Dendritic cell treated with granulocyte-macrophage colony-stimulating factor and Interleukin-4, amounts not matched to agents 40 ng/mL and 50 ng/mL, for 4 days (primary cell): ENCODE measurements around the gene TBXAS1.

Experiments
- H3K27ac Mint-ChIP-seq: one replicate; pipeline ENCODE4 v1.8.0; 2022; ENCODE audit warnings: mild to moderate bottlenecking, mixed read lengths
- H3K27me3 Mint-ChIP-seq: one replicate; pipeline ENCODE4 v1.8.0; 2022; ENCODE audit warnings: mild to moderate bottlenecking, mixed read lengths
- H3K36me3 Mint-ChIP-seq: one replicate; pipeline ENCODE4 v1.8.0; 2022; ENCODE audit warnings: low read depth, mixed read lengths
- H3K4me1 Mint-ChIP-seq: one replicate; pipeline ENCODE4 v1.8.0; 2022; ENCODE audit warnings: low read depth, mixed read lengths
- H3K4me3 Mint-ChIP-seq: one replicate; pipeline ENCODE4 v1.8.0; 2022; ENCODE audit warnings: mild to moderate bottlenecking, moderate library complexity, mixed read lengths
- H3K9me3 Mint-ChIP-seq: one replicate; pipeline ENCODE4 v1.8.0; 2022; ENCODE audit warnings: mixed read lengths
- intact Hi-C: fragments of 100-400 bp; cut with micrococcal nuclease; formaldehyde crosslinking; loops from one replicate; pipeline ENCODE4 v1.15.0; 2022

TBXAS1 gene

DNA sequence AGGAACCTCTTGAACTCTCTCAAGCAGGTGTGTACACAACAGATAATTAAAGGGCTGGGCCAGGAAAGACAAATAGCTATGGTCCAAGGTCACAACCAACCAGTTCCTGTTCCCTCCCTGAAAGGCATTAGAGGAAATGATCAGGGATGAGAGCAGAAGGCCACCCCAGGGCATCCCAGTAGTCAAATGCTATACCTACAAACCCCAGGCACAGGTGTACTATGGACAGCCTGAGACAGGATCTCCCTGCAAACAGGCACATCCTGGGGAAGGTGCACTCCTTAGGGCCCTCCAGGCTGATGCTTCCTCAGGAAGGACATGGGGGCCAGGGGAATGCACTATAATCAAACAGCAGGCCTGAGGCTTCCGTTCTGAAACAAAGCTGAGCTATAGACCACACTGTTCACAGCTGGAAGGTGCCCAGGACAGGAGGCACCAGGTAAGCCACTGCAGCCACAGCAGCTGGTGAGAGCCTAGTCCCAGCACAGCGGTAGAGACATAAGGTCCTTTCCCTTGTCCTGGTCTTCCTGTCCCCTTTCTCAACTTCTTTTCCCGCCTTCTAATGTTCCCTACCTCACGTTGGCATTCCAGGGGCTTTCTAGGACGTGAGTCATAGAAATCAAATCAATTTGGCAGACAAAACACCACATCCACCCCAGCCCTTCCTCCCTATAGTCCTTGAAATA lies 220.4 kb downstream of the TBXAS1 start:
- H3K36me3 Mint-ChIP-seq = peaks cover 92% of the 10 kb centered on the region
- no peak overlapping the region for H3K4me3 Mint-ChIP-seq
- intact Hi-C loops = no loop called here
- H3K27me3 Mint-ChIP-seq = no peaks in the 10 kb centered on the region
- no peaks in the 10 kb centered on the region for H3K9me3 Mint-ChIP-seq
- H3K4me1 Mint-ChIP-seq = peaks cover 35% of the 10 kb centered on the region
- H3K27ac Mint-ChIP-seq = no peak overlapping the region

- no peaks in the 10 kb centered on the region for H3K9me3 Mint-ChIP-seq
- H3K27me3 Mint-ChIP-seq = no peaks in the 10 kb centered on the region
- H3K36me3 Mint-ChIP-seq = peaks cover 92% of the 10 kb centered on the region
- no peak overlapping the region for H3K27ac Mint-ChIP-seq
- intact Hi-C loops = no loop called here
- peaks cover 41% of the 10 kb centered on the region for H3K4me1 Mint-ChIP-seq
- H3K4me3 Mint-ChIP-seq = no peak overlapping the region
Observed at GRCh38 chr7:140050100-140050499, 221.0 kb downstream of the TBXAS1 start.

- Mint-ChIP-seq H3K4me1 (peaks cover 55% of the 10 kb centered on the region), H3K27me3 (no peaks in the 10 kb centered on the region), H3K4me3 (no peak overlapping the region), H3K36me3 (peaks cover 92% of the 10 kb centered on the region), H3K27ac (no peak overlapping the region), H3K9me3 (no peaks in the 10 kb centered on the region)
- intact Hi-C loops = no loop called here
Observed at GRCh38 chr7:140051820-140052219, 222.8 kb downstream of the TBXAS1 start.

DNA sequence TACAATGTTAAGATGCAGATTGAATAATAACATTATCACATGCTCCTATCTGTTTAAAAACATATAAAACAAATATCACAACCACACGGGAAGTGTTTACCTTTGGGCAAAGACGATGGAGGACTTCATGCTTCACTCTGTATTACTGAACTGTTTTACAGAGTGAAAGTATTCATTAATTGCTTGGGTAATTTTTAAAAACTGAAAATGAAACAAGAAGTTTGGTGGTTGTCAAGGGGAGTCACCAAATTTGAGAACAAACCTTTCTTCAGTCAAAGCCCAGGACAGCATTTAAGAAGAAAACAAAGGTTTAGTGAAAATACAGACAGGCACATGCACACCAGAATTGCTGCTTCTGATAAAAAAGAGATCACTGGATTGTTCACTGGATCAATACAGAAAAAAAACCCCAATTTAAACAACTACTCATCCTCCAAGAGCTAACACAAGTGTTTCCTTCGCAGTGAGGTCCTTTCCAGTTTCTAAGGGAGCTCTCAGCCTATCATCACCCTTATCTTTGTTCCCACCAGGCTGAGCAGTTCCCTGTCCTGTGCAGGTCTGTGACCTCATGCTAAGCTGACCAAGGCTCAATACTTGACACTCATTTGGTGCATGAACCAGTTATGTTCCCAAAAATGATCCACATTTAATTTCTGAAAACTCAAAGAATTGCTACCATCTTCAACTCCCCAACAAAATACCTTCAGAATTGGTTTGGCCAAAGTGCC lies 224.9 kb downstream of the TBXAS1 start:
- intact Hi-C loops = no loop called here
- Mint-ChIP-seq H3K9me3 (no peaks in the 10 kb centered on the region), H3K4me3 (no peak overlapping the region), H3K27me3 (no peaks in the 10 kb centered on the region), H3K27ac (peak overlapping the region; percentile 38), H3K4me1 (peaks cover 75% of the 10 kb centered on the region), H3K36me3 (peaks cover 92% of the 10 kb centered on the region)

- Mint-ChIP-seq H3K4me3 (no peak overlapping the region), H3K27ac (peak overlapping the region; percentile 38), H3K27me3 (no peaks in the 10 kb centered on the region), H3K9me3 (no peaks in the 10 kb centered on the region), H3K36me3 (peaks cover 93% of the 10 kb centered on the region), H3K4me1 (peaks cover 75% of the 10 kb centered on the region)
- intact Hi-C loops = no loop called here
Observed at GRCh38 chr7:140054751-140055150, 225.7 kb downstream of the TBXAS1 start.

GRCh38 chr7:140055833-140056232 lies 226.8 kb downstream of the TBXAS1 start:
- Mint-ChIP-seq H3K36me3 (peaks cover 91% of the 10 kb centered on the region), H3K4me3 (no peak overlapping the region), H3K27me3 (no peaks in the 10 kb centered on the region), H3K27ac (peak overlapping the region; percentile 3), H3K9me3 (no peaks in the 10 kb centered on the region), H3K4me1 (peaks cover 84% of the 10 kb centered on the region)
- intact Hi-C loops = no loop called here

DNA sequence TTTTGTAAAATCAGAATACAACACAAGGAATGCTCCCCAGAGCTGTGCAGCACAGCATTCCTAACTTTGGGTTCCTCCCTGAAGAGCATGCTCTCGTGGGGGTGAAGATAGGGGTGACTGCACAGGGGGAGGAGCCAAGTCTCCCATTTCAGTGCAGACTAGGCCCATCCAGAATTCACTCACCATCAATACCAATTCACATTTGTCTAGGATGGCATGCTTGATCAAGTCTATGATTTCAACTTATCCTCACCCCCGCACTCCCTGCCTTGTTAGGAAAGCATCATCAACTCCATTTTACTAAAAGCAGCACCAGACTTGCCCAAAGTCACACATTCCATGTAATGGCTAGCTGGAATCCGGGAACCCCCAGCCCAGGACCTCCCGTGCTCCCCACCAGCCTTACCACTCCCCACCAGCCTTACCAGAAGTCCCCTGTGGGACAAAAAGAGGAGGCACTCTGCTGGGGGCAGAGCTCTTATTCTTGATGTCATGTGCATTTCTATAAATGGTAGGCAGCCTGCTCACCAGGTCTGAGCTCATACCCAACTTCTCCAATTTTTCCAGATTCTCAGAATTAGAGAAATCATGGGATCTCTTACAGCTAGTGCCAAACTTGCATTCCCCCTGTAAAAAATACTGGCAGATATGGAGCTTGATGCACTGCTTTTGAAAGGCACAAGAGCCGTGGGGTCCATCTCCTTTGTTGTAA lies 227.5 kb downstream of the TBXAS1 start:
- peaks cover 93% of the 10 kb centered on the region for H3K36me3 Mint-ChIP-seq

DNA sequence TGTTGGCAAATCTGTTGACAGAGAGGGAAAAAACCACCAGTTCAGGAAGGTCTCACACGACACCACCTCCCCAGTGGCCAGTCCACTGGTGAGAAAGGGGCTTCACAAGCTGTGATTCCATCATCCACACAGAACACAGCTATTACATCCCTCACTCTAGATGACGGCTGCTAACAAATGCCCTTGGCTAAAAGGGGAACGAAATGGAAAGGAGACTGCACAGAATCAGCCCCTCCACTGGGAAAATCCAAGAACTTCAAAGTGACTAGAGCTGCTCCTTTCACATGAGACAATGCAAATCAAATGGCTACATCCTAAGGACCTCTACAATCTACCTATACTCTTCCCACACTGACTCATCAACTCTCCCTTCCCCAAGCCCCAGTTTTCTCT lies 228.1 kb downstream of the TBXAS1 start:
- peak overlapping the region; percentile 85 for H3K27ac Mint-ChIP-seq
- H3K4me1 Mint-ChIP-seq = peaks cover 85% of the 10 kb centered on the region
- peaks cover 95% of the 10 kb centered on the region for H3K36me3 Mint-ChIP-seq
- no peaks in the 10 kb centered on the region for H3K9me3 Mint-ChIP-seq
- H3K4me3 Mint-ChIP-seq = no peak overlapping the region
- intact Hi-C loops = no loop called here
- no peaks in the 10 kb centered on the region for H3K27me3 Mint-ChIP-seq

More for the DNA sequence above, 227.5 kb downstream of the TBXAS1 start:
- Mint-ChIP-seq H3K9me3 (no peaks in the 10 kb centered on the region), H3K4me1 (peaks cover 89% of the 10 kb centered on the region), H3K4me3 (no peak overlapping the region), H3K27ac (peak overlapping the region; percentile 85), H3K27me3 (no peaks in the 10 kb centered on the region)
- intact Hi-C loops = no loop called here

GRCh38 chr7:140058517-140058916 lies 229.5 kb downstream of the TBXAS1 start:
- intact Hi-C loops = no loop called here
- Mint-ChIP-seq H3K9me3 (no peaks in the 10 kb centered on the region), H3K4me3 (no peak overlapping the region), H3K27ac (no peak overlapping the region), H3K27me3 (no peaks in the 10 kb centered on the region), H3K4me1 (peaks cover 77% of the 10 kb centered on the region), H3K36me3 (peaks cover 83% of the 10 kb centered on the region)

DNA sequence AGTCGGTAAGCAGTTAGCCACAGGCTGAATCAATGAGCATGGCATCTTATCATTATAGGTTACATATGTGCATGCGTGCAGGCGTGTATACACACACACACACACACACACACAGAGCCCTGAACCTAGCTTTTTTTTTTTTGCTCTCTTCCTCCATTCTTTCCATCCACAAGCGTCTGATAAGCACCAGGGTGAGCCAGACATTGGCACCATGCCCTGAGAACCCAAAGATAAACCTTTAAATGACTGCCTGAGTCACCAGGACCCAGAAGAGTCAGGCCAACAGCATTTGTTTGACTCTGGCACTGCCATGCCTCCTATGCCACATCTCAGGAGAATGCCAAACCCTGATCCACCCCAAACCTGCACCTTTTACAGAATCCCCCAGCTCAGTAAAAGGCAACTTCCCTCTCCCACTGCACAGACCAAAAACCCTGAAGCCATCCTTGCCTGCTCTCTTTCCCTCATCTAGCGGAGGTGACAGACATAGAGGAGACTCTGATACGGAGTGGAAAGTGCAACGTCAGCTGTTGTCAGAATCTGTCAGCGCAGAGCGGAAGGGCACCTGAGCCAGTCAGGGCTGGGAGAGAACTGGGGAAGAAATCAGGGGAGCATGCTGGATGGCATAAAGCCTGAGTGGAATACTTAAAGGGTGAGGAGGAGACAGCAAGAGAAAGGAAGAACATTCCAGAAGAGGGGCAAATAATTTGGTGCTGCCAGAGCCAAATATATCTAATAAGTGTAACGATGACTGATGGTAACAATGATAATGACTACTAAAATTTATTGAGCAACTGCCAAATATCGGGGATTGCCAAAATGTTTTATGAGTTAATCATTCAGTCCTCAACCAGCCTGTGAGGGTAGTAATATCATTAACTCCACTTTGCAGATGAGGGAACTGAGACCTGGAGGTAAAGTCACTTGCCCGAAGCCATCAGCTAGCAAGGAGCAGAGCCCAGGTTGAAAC lies 230.5 kb downstream of the TBXAS1 start:
- H3K4me1 Mint-ChIP-seq = peaks cover 75% of the 10 kb centered on the region
- no peaks in the 10 kb centered on the region for H3K27me3 Mint-ChIP-seq
- H3K27ac Mint-ChIP-seq = peak overlapping the region; percentile 50
- intact Hi-C loops = no loop called here
- peaks cover 72% of the 10 kb centered on the region for H3K36me3 Mint-ChIP-seq
- peak overlapping the region; percentile 27 for H3K4me3 Mint-ChIP-seq
- H3K9me3 Mint-ChIP-seq = no peaks in the 10 kb centered on the region

GRCh38 chr7:140060243-140060630 lies 231.2 kb downstream of the TBXAS1 start:
- Mint-ChIP-seq H3K36me3 (peaks cover 66% of the 10 kb centered on the region), H3K9me3 (no peaks in the 10 kb centered on the region), H3K4me3 (peak overlapping the region; percentile 35), H3K27ac (peak overlapping the region; percentile 92), H3K4me1 (peaks cover 68% of the 10 kb centered on the region), H3K27me3 (no peaks in the 10 kb centered on the region)
- intact Hi-C loops = no loop called here

GRCh38 chr7:140060788-140061606 lies 231.9 kb downstream of the TBXAS1 start:
- peaks cover 6% of the 10 kb centered on the region for H3K9me3 Mint-ChIP-seq
- H3K27me3 Mint-ChIP-seq = no peaks in the 10 kb centered on the region
- peak overlapping the region; percentile 89 for H3K4me3 Mint-ChIP-seq
- peaks cover 64% of the 10 kb centered on the region for H3K4me1 Mint-ChIP-seq
- intact Hi-C loops = no loop called here
- peak overlapping the region; percentile 92 for H3K27ac Mint-ChIP-seq
- peaks cover 58% of the 10 kb centered on the region for H3K36me3 Mint-ChIP-seq

DNA sequence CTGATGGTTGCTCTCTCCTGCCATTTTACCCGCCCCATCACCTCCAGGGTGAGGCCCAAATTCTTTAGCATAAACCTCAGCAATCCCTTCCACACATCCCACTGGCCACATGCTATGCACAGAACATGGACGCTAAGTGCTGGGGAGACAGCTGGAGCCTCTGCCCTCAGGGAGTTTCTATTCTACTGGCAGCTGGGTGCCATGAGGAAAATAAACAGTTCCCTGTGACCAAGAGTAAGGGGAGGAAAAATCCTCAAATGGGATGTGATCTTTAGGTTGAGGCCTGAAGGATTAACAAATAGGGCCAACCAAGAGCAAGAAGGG lies 232.5 kb downstream of the TBXAS1 start:
- Mint-ChIP-seq H3K27me3 (no peaks in the 10 kb centered on the region), H3K27ac (peak overlapping the region; percentile 92), H3K9me3 (peaks cover 12% of the 10 kb centered on the region), H3K4me3 (peak overlapping the region; percentile 89), H3K4me1 (peaks cover 59% of the 10 kb centered on the region), H3K36me3 (peaks cover 58% of the 10 kb centered on the region)
- intact Hi-C loops = no loop called here
